ENCODE data around the gene DCAF17.

DNA sequence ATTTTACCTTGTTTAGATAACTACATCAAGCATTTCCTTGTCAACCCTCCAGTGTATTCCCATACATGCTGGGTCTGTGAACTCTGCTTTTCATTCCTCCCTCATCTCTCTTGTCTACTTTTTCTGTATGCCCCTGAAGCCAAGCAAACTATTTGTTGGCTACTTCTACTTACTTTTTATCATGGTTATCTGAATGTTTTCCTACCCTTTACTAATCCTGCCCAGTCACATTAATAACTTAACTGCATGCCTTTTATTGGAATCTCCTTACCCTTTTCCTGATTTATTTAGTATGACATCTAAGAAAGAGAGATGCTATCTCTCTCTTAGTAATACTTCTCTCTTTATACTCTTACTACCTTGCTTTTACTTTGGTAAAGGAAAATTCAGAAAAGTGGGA lies 17.0 kb downstream of the DCAF17 start:
- TF ChIP-seq CTCF (conservative IDR thresholded peaks at IDR 0.05), result no peak
- TF ChIP-seq ZFX (IDR thresholded peaks at IDR 0.05), result no peak
